Right lobe of liver (tissue), 6 donors: ENCODE results near the gene CMTM6. TPM values are rescaled to one million over a fixed set of nuclear protein-coding genes. Genes with fewer than 3 reads are reported as not detected.

Experiments used
- ATAC-seq, 4 donors: fragments of 200-7000 bp; cut with Tn5 transposase; one replicate each; pipeline ENCODE4 v1.9.1; 2020; ENCODE audit warnings: mild to moderate bottlenecking in 4 of 4, moderate library complexity in 4 of 4
- DNase-seq, 3 donors: peaks; one replicate each; pipeline ENCODE4 v3.0.0-alpha.2; 2020
- H3K27ac ChIP-seq, 3 donors: fragments of 200-600 bp; one replicate each; pipeline ENCODE4 v1.8.0; 2022
- H3K27me3 ChIP-seq, 2 donors: fragments of 200-600 bp; one replicate each; pipeline ENCODE4 v1.8.0; 2022
- H3K36me3 ChIP-seq, 4 donors: fragments of 200-600 bp; sonication (generic) in 1 of 4; one replicate each; pipeline versions ENCODE4 v1.5.1 to v1.8.0; 2017 to 2022; ENCODE audit warnings: control low read depth in 1 of 4
- H3K4me1 ChIP-seq, 4 donors: fragments of 200-600 bp; sonication (generic) in 1 of 4; one replicate each; pipeline versions ENCODE4 v1.5.1 to v1.8.0; 2017 to 2022; ENCODE audit warnings: control low read depth in 1 of 4
- H3K4me3 ChIP-seq, 3 donors: fragments of 200-600 bp; one replicate each; pipeline ENCODE4 v1.8.0; 2022
- H3K9me3 ChIP-seq, 4 donors: fragments of 200-600 bp; sonication (generic) in 1 of 4; one replicate each; pipeline versions ENCODE4 v1.5.1 to v1.8.0; 2017 to 2022; ENCODE audit warnings: control low read depth in 1 of 4
- CTCF ChIP-seq, 4 donors: fragments of 200-600 bp in 3 of 4; fragments of 450-650 bp in 1 of 4; IDR thresholded peaks; one replicate each; pipeline versions ENCODE4 v1.5.1 to v1.8.0; 2016 to 2022; ENCODE audit warnings: antibody characterized with exemption in 4 of 4, mild to moderate bottlenecking in 2 of 4
- POLR2A ChIP-seq: fragments of 450-650 bp; IDR thresholded peaks from one replicate; pipeline ENCODE4 v1.6.1; 2017; ENCODE audit warnings: antibody characterized with exemption, mild to moderate bottlenecking
- WGBS: methylation state at CpG from one replicate; pipeline ENCODE4 v1.1.6; 2018; ENCODE audit warnings: low coverage, low lambda C conversion rate; ENCODE audit not compliant: insufficient coverage; ENCODE audit errors: missing lambda C conversion rate; 5-methylcytosine and 5-hydroxymethylcytosine counted together
- intact Hi-C, 2 donors: fragments of 100-400 bp; cut with DNase I; formaldehyde crosslinking; loops; one replicate each; pipeline versions ENCODE4 v1.11.2 to v1.14.1; 2022
- total RNA-seq, 6 experiments: library from RNA; depleted of rRNA in 2 of 6; stranded (reverse); fragments of >200 nt in 2 of 6; fragmentation: NEBNext Ultra II Directional in 3 of 6; extraction: Animal tissue kit (Norgen Biotek cat#: 25700) in 3 of 6; gene quantifications; one replicate each; pipeline versions ENCODE4 v1.1.0 to v1.2.4, GENCODE V29; 2016 to 2023
- donor health status: DM: no; HTN: yes; CAD: no.
- donor health status: DM: no; HTN: no; CAD: no.
- donor health status: DM: no; HTN: no; CAD: no.
- donor health status: DM: no; HTN: yes; CAD: no.
- donor health status: DM: no; HTN: yes; CAD: no.

CMTM6 gene
- total RNA-seq, 6 experiments from 2014 or later: 45.2 to 69.1 (median 57.2) TPM

GRCh38 chr3:32499585-32499984, 3.1 kb downstream of the CMTM6 start:
- intact Hi-C loops: no loop called here
- TF ChIP-seq CTCF (IDR thresholded peaks at IDR 0.05): no peak
- TF ChIP-seq POLR2A: no peak
- Histone ChIP-seq H3K4me3 (peak overlapping the region in 1 of 3 donors; percentile 9), H3K4me1 (peaks cover 0 to 37% (median 13%) of the 10 kb centered on the region in 4 donors), H3K36me3 (no peaks in the 10 kb centered on the region), H3K27ac (peak overlapping the region in 2 of 3 donors; percentile 34 to 96), H3K9me3 (no peaks in the 10 kb centered on the region), H3K27me3 (no peaks in the 10 kb centered on the region)
- no peak for ATAC-seq
- no peak for DNase-seq
- 32% methylated on average over 2 of the region's 2 CpGs for WGBS

- peak overlapping the region in 2 of 3 donors; percentile 34 to 96 for H3K27ac ChIP-seq
- intact Hi-C loops: no loop called here
- ATAC-seq (peak in 1 of 4 donors; percentile 26), DNase-seq (no peak)
- 27% methylated on average over 3 of the region's 3 CpGs for WGBS
- H3K9me3 ChIP-seq: no peaks in the 10 kb centered on the region
- H3K36me3 ChIP-seq: no peaks in the 10 kb centered on the region
- H3K4me3 ChIP-seq: peak overlapping the region in 2 of 3 donors; percentile 1 to 9
- peaks cover 0 to 43% (median 13%) of the 10 kb centered on the region in 4 donors for H3K4me1 ChIP-seq
- no peaks in the 10 kb centered on the region for H3K27me3 ChIP-seq
- TF ChIP-seq POLR2A (no peak), CTCF (IDR thresholded peaks at IDR 0.05) (no peak)
These were observed 3.7 kb downstream of the CMTM6 start for GRCh38 chr3:32498992-32499391.

- 68% methylated on average over 2 of the region's 3 CpGs for WGBS
- H3K36me3 ChIP-seq: no peaks in the 10 kb centered on the region
- intact Hi-C loops: no loop called here
- no peaks in the 10 kb centered on the region for H3K9me3 ChIP-seq
- no peak for ATAC-seq
- peak overlapping the region in 2 of 3 donors; percentile 12 to 96 for H3K27ac ChIP-seq
- H3K4me3 ChIP-seq: peak overlapping the region in 2 of 3 donors; percentile 1 to 9
- peaks cover 0 to 50% (median 13%) of the 10 kb centered on the region in 4 donors for H3K4me1 ChIP-seq
- no peak for DNase-seq
- H3K27me3 ChIP-seq: no peaks in the 10 kb centered on the region
- TF ChIP-seq POLR2A (no peak), CTCF (IDR thresholded peaks at IDR 0.05) (no peak)
These were observed 4.4 kb downstream of the CMTM6 start for GRCh38 chr3:32498252-32498651.

- Histone ChIP-seq H3K9me3 (no peaks in the 10 kb centered on the region), H3K27me3 (no peaks in the 10 kb centered on the region), H3K4me1 (peaks cover 0 to 65% (median 13%) of the 10 kb centered on the region in 4 donors), H3K4me3 (no peak overlapping the region), H3K36me3 (no peaks in the 10 kb centered on the region), H3K27ac (no peak overlapping the region)
- intact Hi-C loops: no loop called here
- TF ChIP-seq POLR2A: no peak
- TF ChIP-seq CTCF (IDR thresholded peaks at IDR 0.05): no peak
- 13% methylated on average over 1 of the region's 2 CpGs for WGBS
- no peak for DNase-seq
- no peak for ATAC-seq
These were observed 7.0 kb downstream of the CMTM6 start for GRCh38 chr3:32495609-32496008.

- Histone ChIP-seq H3K4me3 (no peak overlapping the region), H3K36me3 (no peaks in the 10 kb centered on the region), H3K27me3 (no peaks in the 10 kb centered on the region), H3K9me3 (no peaks in the 10 kb centered on the region), H3K27ac (no peak overlapping the region), H3K4me1 (peaks cover 0 to 64% (median 13%) of the 10 kb centered on the region in 4 donors)
- intact Hi-C loops: no loop called here
- DNase-seq (no peak), ATAC-seq (peak in 1 of 4 donors; percentile 23)
- TF ChIP-seq CTCF (IDR thresholded peaks at IDR 0.05) (no peak), POLR2A (no peak)
These were observed 7.6 kb downstream of the CMTM6 start for GRCh38 chr3:32495085-32495484.
